WTC11 (cell line): ENCODE measurements around the gene MYO15B. TPM values are rescaled to one million over a fixed set of nuclear protein-coding genes. Genes with fewer than 3 reads are reported as not detected.

Source experiments
- ATAC-seq: fragments of 200-7000 bp; cut with Tn5 transposase; 2 replicates; pipeline ENCODE4 v1.10.0; 2021; ENCODE audit warnings: mild to moderate bottlenecking, moderate library complexity
- CTCF ChIA-PET: fragments of 300-600 bp; sonication (Branson Sonifier 250); formaldehyde crosslinking; loops from one replicate; lab custom pipeline; 2021; ENCODE audit warnings: antibody characterized with exemption; lab: Charles Lee
- POLR2A ChIA-PET: fragments of 350-600 bp; sonication (Branson Sonifier 250); formaldehyde crosslinking; loops from one replicate; lab custom pipeline; 2021; ENCODE audit warnings: antibody characterized with exemption; lab: Charles Lee
- DNase-seq: peaks from one replicate; pipeline ENCODE4 v3.0.0; 2021; ENCODE audit warnings: low spot score
- H3K27ac Mint-ChIP-seq: 2 replicates; pipeline ENCODE4 v1.8.0; 2021; ENCODE audit warnings: mixed read lengths
- H3K27me3 Mint-ChIP-seq: 2 replicates; pipeline ENCODE4 v1.8.0; 2021; ENCODE audit warnings: low read depth, mild to moderate bottlenecking, moderate library complexity, mixed read lengths
- H3K36me3 Mint-ChIP-seq: 2 replicates; pipeline ENCODE4 v1.8.0; 2021; ENCODE audit warnings: mixed read lengths
- H3K4me1 Mint-ChIP-seq: 2 replicates; pipeline ENCODE4 v1.8.0; 2022; ENCODE audit warnings: mixed read lengths
- H3K4me3 Mint-ChIP-seq: 2 replicates; pipeline ENCODE4 v1.8.0; 2021; ENCODE audit warnings: mild to moderate bottlenecking, moderate library complexity, mixed read lengths
- H3K9me3 Mint-ChIP-seq: 2 replicates; pipeline ENCODE4 v1.8.0; 2021; ENCODE audit warnings: mixed read lengths
- ARID4B ChIP-seq: sonication (generic); formaldehyde crosslinking; IDR thresholded peaks from 2 replicates; pipeline ENCODE4 v1.8.0; 2023; ENCODE audit warnings: missing genetic modification reagents, mild to moderate bottlenecking, borderline replicate concordance
- GABPB1 ChIP-seq: sonication (generic); formaldehyde crosslinking; IDR thresholded peaks from 2 replicates; pipeline ENCODE4 v1.8.1; 2023; ENCODE audit warnings: mild to moderate bottlenecking, missing genetic modification reagents
- KAT7 ChIP-seq: sonication (generic); formaldehyde crosslinking; IDR thresholded peaks from 2 replicates; pipeline ENCODE4 v1.8.1; 2023; ENCODE audit warnings: missing genetic modification reagents, mild to moderate bottlenecking, borderline replicate concordance
- NFE2L1 ChIP-seq: sonication (generic); formaldehyde crosslinking; IDR thresholded peaks from 2 replicates; pipeline ENCODE4 v1.8.1; 2023; ENCODE audit warnings: missing genetic modification reagents
- NR1H2 ChIP-seq: sonication (generic); formaldehyde crosslinking; IDR thresholded peaks from 2 replicates; pipeline ENCODE4 v1.9.0; 2021; ENCODE audit warnings: mild to moderate bottlenecking, moderate library complexity, missing genetic modification reagents
- OVOL2 ChIP-seq: fragments of 250-450 bp; sonication (Bioruptor Pico); IDR thresholded peaks from 2 replicates; pipeline ENCODE4 v1.9.0; 2021; ENCODE audit warnings: mild to moderate bottlenecking, borderline replicate concordance
- SMAD3 ChIP-seq: sonication (generic); formaldehyde crosslinking; IDR thresholded peaks from 2 replicates; pipeline ENCODE4 v1.8.0; 2022; ENCODE audit warnings: missing genetic modification reagents, mild to moderate bottlenecking, borderline replicate concordance
- STAT6 ChIP-seq: sonication (generic); formaldehyde crosslinking; conservative IDR thresholded peaks from 2 replicates; pipeline ENCODE4 v1.8.1; 2023; ENCODE audit warnings: mild to moderate bottlenecking, low read depth, missing genetic modification reagents, moderate library complexity
- ZNF121 ChIP-seq: sonication (generic); formaldehyde crosslinking; IDR thresholded peaks from 2 replicates; pipeline ENCODE4 v1.8.0; 2023; ENCODE audit warnings: missing genetic modification reagents
- total RNA-seq: library from RNA; stranded (reverse); gene quantifications from 3 replicates; pipeline ENCODE4 v1.2.3, GENCODE V29; 2021
- TF ChIP-seq, protein P1 (sequence below): fragments of 250-450 bp; sonication (Bioruptor Pico); IDR thresholded peaks from 2 replicates; pipeline ENCODE4 v1.8.0; 2021; ENCODE audit warnings: mild to moderate bottlenecking
- TF ChIP-seq, protein P2 (sequence below): sonication (generic); formaldehyde crosslinking; IDR thresholded peaks from 2 replicates; pipeline ENCODE4 v1.8.1; 2023; ENCODE audit warnings: mild to moderate bottlenecking, moderate library complexity, missing genetic modification reagents

Gene MYO15B
- total RNA-seq, 1 experiment from 2014 or later = 35.6 TPM

DNA sequence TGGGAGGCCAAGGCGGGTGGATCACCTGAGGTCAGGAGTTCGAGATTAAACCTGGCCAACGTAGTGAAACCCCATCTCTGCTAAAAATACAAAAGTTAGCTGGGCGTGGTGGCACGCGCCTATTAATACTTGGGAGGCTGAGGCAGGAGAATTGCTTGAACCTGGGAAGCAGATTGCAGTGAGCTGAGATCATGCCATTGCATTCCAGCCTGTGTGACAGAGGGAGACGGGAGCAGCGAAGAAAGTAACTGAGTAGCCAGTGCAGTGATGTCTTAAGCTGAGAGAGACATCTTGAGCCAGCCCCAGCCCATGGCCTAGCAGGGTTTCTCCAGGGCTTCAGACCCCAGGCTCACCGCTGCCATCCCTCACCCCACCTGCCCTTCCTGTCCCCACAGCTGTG, 35.8 kb downstream of the MYO15B start:
- POLR2A ChIA-PET = interaction anchor here (0.6 kb wide), 1 partner anchor 117 kb away, joined by 4 read pairs; no protein-coding TSS in a partner anchor
- ATAC-seq = no peak
- H3K9me3 Mint-ChIP-seq = no peaks in the 10 kb centered on the region
- DNase-seq = no peak
- H3K27me3 Mint-ChIP-seq = no peaks in the 10 kb centered on the region
- TF ChIP-seq NR1H2 (no peak), GABPB1 (CRISPR knock-in tag) (no peak), OVOL2 (CRISPR knock-in tag) (no peak), NFE2L1 (CRISPR knock-in tag) (no peak), SMAD3 (CRISPR knock-in tag) (no peak)
- TF ChIP-seq, protein P1, sequence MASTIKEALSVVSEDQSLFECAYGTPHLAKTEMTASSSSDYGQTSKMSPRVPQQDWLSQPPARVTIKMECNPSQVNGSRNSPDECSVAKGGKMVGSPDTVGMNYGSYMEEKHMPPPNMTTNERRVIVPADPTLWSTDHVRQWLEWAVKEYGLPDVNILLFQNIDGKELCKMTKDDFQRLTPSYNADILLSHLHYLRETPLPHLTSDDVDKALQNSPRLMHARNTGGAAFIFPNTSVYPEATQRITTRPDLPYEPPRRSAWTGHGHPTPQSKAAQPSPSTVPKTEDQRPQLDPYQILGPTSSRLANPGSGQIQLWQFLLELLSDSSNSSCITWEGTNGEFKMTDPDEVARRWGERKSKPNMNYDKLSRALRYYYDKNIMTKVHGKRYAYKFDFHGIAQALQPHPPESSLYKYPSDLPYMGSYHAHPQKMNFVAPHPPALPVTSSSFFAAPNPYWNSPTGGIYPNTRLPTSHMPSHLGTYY (CRISPR knock-in tag) = no peak
- TF ChIP-seq, protein P2, sequence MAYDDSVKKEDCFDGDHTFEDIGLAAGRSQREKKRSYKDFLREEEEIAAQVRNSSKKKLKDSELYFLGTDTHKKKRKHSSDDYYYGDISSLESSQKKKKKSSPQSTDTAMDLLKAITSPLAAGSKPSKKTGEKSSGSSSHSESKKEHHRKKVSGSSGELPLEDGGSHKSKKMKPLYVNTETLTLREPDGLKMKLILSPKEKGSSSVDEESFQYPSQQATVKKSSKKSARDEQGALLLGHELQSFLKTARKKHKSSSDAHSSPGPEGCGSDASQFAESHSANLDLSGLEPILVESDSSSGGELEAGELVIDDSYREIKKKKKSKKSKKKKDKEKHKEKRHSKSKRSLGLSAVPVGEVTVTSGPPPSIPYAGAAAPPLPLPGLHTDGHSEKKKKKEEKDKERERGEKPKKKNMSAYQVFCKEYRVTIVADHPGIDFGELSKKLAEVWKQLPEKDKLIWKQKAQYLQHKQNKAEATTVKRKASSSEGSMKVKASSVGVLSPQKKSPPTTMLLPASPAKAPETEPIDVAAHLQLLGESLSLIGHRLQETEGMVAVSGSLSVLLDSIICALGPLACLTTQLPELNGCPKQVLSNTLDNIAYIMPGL (CRISPR knock-in tag) = no peak
- no peaks in the 10 kb centered on the region for H3K36me3 Mint-ChIP-seq
- no peak overlapping the region for H3K4me3 Mint-ChIP-seq
- CTCF ChIA-PET = interaction anchor here (1.4 to 19.0 kb wide), 9 partner anchors 8 to 130 kb away, joined by 3 to 304 read pairs (median 32); partner anchors contain the start of gene SMIM5
- no peak overlapping the region for H3K27ac Mint-ChIP-seq
- no peaks in the 10 kb centered on the region for H3K4me1 Mint-ChIP-seq

DNA sequence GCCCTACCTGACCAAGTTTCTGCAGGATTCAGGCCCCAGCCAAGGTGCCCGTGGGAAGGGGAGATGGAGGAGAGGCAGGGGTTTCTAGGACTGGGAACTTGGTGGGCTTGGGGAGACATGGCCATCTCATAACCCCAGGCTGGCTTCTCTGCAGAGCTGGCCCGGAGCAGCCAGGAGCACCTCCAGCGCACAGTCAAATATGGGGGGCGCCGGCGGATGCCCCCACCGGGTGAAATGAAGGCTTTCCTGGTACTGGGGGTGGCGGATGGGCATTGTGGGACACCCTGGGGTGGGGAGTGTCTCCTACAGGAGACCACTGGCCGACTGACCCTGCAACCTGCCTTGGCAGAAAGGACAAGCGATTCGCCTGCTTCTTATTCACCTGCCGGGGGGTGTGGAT, 36.4 kb downstream of the MYO15B start:
- Mint-ChIP-seq H3K4me1 (no peaks in the 10 kb centered on the region), H3K27me3 (no peaks in the 10 kb centered on the region), H3K9me3 (no peaks in the 10 kb centered on the region), H3K27ac (no peak overlapping the region), H3K4me3 (no peak overlapping the region), H3K36me3 (no peaks in the 10 kb centered on the region)
- CTCF ChIA-PET = interaction anchor here (0.9 to 19.0 kb wide), 13 partner anchors 9 to 130 kb away, joined by 3 to 304 read pairs (median 23); partner anchors contain the start of gene SMIM5
- TF ChIP-seq ZNF121 (CRISPR knock-in tag) (no peak), ARID4B (CRISPR knock-in tag) (no peak), NFE2L1 (CRISPR knock-in tag) (no peak), KAT7 (CRISPR knock-in tag) (no peak), NR1H2 (no peak), STAT6 (CRISPR knock-in tag) (no peak)
- ATAC-seq (no peak), DNase-seq (no peak)
- POLR2A ChIA-PET = interaction anchor here (1.0 to 1.1 kb wide), 2 partner anchors 103 to 108 kb away, joined by 3 read pairs; no protein-coding TSS in a partner anchor
